ENCODE measurements around the gene CNTNAP1.
A peak's percentile ranks its signal among the peaks of the same experiment; 100 is the strongest.

Gene CNTNAP1

DNA sequence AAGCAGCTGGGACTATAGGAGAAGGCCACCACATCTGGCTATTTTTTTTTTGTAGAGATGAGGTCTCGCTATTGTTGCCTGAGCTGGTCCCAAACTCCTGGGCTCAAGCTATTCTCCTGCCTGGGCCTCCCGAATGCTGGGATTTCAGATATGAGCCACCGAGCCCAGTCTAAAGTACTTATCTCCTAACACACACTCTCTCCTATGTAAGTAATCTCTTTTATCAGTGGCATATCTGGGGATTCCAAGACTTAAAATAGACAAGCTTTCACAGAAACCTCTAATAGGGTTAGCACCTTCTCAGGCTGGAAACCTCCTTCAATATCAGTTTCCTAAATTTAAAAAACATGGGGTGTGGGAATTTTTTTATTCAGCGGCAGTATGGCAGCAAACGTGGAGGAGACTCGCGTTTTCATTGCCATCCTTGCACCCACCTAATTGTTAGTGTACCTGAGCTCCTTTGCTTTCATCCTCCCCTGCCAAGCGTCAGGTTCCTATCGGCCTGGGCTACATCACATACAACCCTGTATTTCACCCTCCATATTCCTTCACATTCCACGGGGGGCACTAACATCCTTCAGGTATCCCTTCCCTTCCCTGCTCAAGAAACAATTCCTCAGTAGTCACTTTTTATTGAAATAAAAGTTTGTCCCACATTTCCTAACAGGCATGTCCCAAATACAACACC, 61.4 kb downstream of the CNTNAP1 start:
- DNase-seq = no peak

DNA sequence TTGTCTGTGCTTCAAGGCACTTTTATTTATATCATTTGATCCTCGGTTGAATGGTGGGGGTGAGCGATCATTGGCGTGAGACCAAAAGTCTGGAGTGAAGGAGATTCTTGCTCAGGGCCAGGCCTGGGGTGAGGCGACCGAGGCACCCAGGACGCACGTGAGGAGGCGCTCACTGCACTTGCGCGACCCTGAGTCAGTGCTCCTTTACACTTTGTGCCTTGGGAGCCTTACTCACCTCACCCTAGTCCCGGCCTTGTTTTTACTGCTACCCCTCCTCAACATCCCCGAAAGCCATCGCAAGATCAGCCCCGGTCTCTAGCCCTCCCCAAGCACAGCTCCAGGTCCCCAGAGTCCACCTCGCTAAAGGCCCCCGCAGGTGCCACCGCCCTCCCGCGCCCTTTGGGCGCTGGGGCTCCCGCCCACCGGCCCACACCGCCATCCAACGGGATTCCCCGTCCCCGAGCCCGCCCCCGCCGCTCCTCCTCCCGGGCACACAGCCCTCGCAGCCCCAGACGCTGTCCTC, 62.0 kb downstream of the CNTNAP1 start:
- DNase-seq = peak; percentile 72

DNA sequence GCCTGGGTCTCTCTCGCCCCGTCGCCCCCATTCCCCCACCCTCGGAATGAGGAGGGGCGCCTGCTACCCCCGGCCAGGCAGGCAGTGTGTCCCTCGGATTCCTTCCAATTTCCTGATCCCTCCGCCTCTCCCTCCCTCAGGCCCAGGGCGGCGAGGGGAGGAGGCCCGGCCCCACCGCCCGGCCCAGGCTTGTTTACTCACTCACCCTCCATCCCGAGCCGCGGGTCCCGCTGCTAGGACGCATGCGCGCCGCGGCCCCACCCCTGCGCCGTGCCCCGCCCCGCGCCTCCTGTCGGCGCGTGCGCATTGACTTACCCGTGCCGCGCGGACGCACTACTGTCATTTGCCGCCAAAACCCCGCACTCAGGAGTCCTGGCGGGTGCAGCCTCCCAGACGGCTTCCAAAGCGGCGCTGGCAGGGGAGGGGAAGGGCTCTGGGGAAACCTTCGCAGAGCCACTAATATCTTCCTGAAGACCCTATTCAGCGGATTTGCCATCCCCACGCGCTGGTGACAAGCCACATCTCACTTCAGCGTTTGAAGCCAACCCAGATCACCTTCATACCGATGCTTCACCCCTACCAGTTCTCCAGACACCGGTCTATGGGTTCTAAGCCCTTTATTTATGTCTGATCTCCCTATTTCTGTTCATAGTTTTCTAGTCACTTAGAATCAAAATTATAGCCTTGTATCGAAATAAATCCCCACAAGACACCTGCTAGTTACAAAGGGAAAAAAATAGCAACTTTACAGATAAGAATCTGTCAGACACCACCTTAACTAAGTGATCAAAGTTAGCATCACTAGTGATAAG, 62.7 kb downstream of the CNTNAP1 start, which contains the start of gene EZH1:
Gene EZH1, minus strand, starts transcription at position 235 of the 812 bp plus-strand sequence. CDS start 16,099 bp downstream, outside the sequence.
- DNase-seq = peak; percentile 96

DNA sequence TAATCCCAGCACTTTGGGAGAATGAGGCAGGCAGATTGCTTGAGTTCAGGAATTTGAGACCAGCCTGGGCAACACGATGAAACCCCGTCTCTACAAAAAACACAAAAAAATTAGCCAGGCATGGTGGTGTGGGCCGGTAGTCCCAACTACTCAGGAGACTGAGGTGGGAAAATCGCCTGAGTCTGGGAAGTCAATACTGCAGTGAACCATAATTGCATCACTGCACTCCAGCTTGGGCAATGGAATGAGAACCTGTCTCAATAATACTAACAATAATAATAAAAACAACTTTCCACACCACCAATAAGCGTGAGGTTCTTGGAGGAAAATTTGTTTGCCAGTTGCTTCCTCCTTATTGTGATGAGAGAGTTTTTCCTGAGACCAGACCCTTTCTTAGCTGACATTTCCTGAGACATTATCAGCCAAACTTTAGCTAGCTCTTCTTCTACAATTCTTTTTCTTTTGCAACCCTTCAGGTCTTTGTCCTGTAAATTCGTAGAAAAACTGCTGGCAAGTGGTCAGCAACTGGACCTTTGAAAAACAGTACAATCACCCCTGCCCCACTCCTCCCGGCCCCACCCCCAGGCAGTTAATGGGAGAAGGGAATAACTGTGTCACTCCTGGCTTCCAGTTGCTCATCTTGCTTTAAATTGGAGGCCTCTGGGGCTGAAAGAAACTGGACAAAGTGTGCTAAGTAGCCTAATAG, 66.0 kb downstream of the CNTNAP1 start:
- no peak for DNase-seq

DNA sequence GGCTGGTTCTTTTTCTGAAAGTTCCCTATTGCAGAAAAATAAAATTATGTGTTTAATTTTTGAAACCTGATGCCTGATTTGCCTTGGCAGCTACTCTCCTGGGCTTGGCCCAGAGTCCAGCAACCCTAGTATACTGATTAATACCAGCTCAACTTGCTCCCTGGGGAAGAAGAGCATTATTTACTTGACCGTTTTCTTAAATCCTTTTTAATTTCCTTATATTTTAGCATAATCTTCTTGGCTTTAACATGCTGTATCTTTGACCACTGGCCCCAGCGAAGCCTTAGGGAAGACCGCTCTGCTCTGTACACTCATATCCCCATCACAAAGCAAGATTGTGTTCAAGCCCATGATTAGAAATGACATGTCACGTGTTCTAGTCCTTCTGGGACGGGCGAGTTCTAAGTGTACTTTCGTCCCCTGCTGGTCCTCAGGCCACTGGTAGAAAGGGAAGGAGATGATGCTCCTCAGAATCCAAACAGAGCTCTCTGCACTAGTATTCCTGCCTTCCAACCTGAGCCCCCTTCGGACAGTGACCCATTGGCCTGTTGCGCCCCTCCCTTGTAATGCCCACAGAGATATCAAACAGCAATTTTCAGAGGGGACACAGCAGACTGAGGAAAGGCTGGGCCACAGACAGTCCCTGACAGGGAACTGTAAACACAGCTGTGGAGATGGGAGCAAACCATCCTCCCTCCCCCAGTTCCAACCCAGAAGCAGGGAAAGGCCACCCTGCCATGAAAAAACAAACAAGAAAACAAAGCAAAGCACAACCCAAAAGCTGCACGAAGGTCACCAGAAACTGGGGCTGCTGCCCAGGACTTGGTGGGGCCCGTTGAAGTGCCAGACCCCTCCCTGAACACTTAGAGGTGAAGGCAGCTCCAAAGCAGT, 66.8 kb downstream of the CNTNAP1 start:
- no peak for DNase-seq
